ENCODE data around the gene C1QTNF2.
"Not testable (repeated sequence)": the region's sequence is repeated elsewhere in the genome, so short reads cannot be mapped to it uniquely, and the experiment has no call there.

Gene C1QTNF2

GRCh38 chr5:160341309-160341870, 29.0 kb downstream of the C1QTNF2 start:
- DNase-seq (ENCODE audit: low read depth) = no peak

GRCh38 chr5:160340513-160340912, 29.9 kb downstream of the C1QTNF2 start:
- not testable (repeated sequence) for DNase-seq (ENCODE audit: low read depth)

- DNase-seq (ENCODE audit: low read depth) = no peak
These were observed 30.9 kb downstream of the C1QTNF2 start for GRCh38 chr5:160339406-160340130.

GRCh38 chr5:160334716-160335115, 35.7 kb downstream of the C1QTNF2 start:
- DNase-seq (ENCODE audit: low read depth) = not testable (repeated sequence)

GRCh38 chr5:160333721-160334120, 36.7 kb downstream of the C1QTNF2 start:
- DNase-seq (ENCODE audit: low read depth) = no peak

- DNase-seq (ENCODE audit: low read depth) = no peak
These were observed 40.2 kb downstream of the C1QTNF2 start for GRCh38 chr5:160330212-160330611.

GRCh38 chr5:160327818-160328217, 42.6 kb downstream of the C1QTNF2 start:
- no peak for DNase-seq (ENCODE audit: low read depth)

- no peak for DNase-seq (ENCODE audit: low read depth)
These were observed 43.4 kb downstream of the C1QTNF2 start for GRCh38 chr5:160326981-160327380.

- DNase-seq (ENCODE audit: low read depth) = no peak
These were observed 44.7 kb downstream of the C1QTNF2 start for GRCh38 chr5:160325716-160326115.

GRCh38 chr5:160324886-160325285, 45.5 kb downstream of the C1QTNF2 start:
- DNase-seq (ENCODE audit: low read depth) = no peak

- DNase-seq (ENCODE audit: low read depth) = no peak
These were observed 52.0 kb downstream of the C1QTNF2 start for GRCh38 chr5:160318409-160318808.

- no peak for DNase-seq (ENCODE audit: low read depth)
These were observed 53.0 kb downstream of the C1QTNF2 start for GRCh38 chr5:160317434-160317833.

- DNase-seq (ENCODE audit: low read depth) = no peak
These were observed 54.5 kb downstream of the C1QTNF2 start for GRCh38 chr5:160315968-160316367.

GRCh38 chr5:160312960-160313727, 57.3 kb downstream of the C1QTNF2 start:
- DNase-seq (ENCODE audit: low read depth) = no peak

- DNase-seq (ENCODE audit: low read depth) = no peak
These were observed 58.1 kb downstream of the C1QTNF2 start, which contains the start of gene CCNJL for GRCh38 chr5:160312134-160312959. CCNJL (minus strand) TSS chr5:160312564; CDS start chr5:160311923, 641 bp downstream.

GRCh38 chr5:160311491-160312133, 58.8 kb downstream of the C1QTNF2 start:
- DNase-seq (ENCODE audit: low read depth) = no peak

- no peak for DNase-seq (ENCODE audit: low read depth)
These were observed 59.7 kb downstream of the C1QTNF2 start for GRCh38 chr5:160310552-160311295.

GRCh38 chr5:160310140-160310539, 60.3 kb downstream of the C1QTNF2 start:
- no peak for DNase-seq (ENCODE audit: low read depth)

GRCh38 chr5:160306696-160307095, 63.7 kb downstream of the C1QTNF2 start:
- DNase-seq (ENCODE audit: low read depth) = no peak

GRCh38 chr5:160305319-160305718, 65.1 kb downstream of the C1QTNF2 start:
- no peak for DNase-seq (ENCODE audit: low read depth)

- DNase-seq (ENCODE audit: low read depth) = no peak
These were observed 66.7 kb downstream of the C1QTNF2 start for GRCh38 chr5:160303690-160304089.

Data from T-helper 22 cell (primary cell).